Tibial nerve (tissue), 3 donors: ENCODE measurements around the gene CPNE4.

Source experiments
- CTCF ChIP-seq, 5 experiments: fragments of 200-600 bp in 3 of 5; fragments of 450-650 bp in 2 of 5; sonication (generic) in 3 of 5; IDR thresholded peaks; one replicate each; pipeline ENCODE4 v1.5.1; 2016 to 2019; ENCODE audit warnings: antibody characterized with exemption in 5 of 5, mild to moderate bottlenecking in 3 of 5, moderate library complexity in 2 of 5
- POLR2A ChIP-seq, 2 donors: fragments of 450-650 bp; IDR thresholded peaks; one replicate each; pipeline ENCODE4 v1.6.1; 2017; ENCODE audit warnings: antibody characterized with exemption in 2 of 2, mild to moderate bottlenecking in 2 of 2, moderate library complexity in 2 of 2

GRCh38 chr3:131843174-131843573, 191.6 kb downstream of the CPNE4 start:
- TF ChIP-seq POLR2A (IDR thresholded peaks at IDR 0.05) (no peak), CTCF (IDR thresholded peaks at IDR 0.05) (no peak)
